Neutrophil (primary cell): ENCODE results near the gene URM1.

Experiments used
- H3K27ac ChIP-seq: fragments of 200-600 bp; sonication (generic); 2 replicates; pipeline ENCODE4 v1.5.1; 2016; ENCODE audit warnings: mild to moderate bottlenecking, moderate library complexity
- H3K27me3 ChIP-seq: fragments of 200-600 bp; sonication (generic); 2 replicates; pipeline ENCODE4 v1.6.0; 2016; ENCODE audit warnings: mild to moderate bottlenecking
- H3K36me3 ChIP-seq: fragments of 200-600 bp; sonication (generic); 2 replicates; pipeline ENCODE4 v1.5.1; 2017
- H3K4me1 ChIP-seq, 2 experiments: fragments of 200-600 bp in 1 of 2; sonication (generic) in 1 of 2; 1 replicate in 1 of 2; 2 replicates in 1 of 2; pipeline versions ENCODE4 v1.5.1 to v1.6.1; 2013 to 2016; ENCODE audit warnings: low read depth in 1 of 2, low read length in 1 of 2, mild to moderate bottlenecking in 1 of 2, moderate library complexity in 1 of 2; ENCODE audit not compliant: control insufficient read depth in 1 of 2, insufficient read depth in 1 of 2
- H3K4me3 ChIP-seq, 2 experiments: fragments of 200-600 bp in 1 of 2; sonication (generic) in 1 of 2; 1 replicate in 1 of 2; 2 replicates in 1 of 2; pipeline ENCODE4 v1.5.1; 2013 to 2016; ENCODE audit warnings: low read depth in 1 of 2, low read length in 1 of 2, mild to moderate bottlenecking in 1 of 2, moderate library complexity in 1 of 2
- H3K9me3 ChIP-seq: fragments of 200-600 bp; sonication (generic); 2 replicates; pipeline ENCODE4 v1.5.1; 2016
- TF ChIP-seq, protein P1 (sequence below): fragments of 200-600 bp; sonication (generic); IDR thresholded peaks from 2 replicates; pipeline ENCODE4 v1.5.1; 2016; ENCODE audit warnings: antibody characterized with exemption

Gene URM1

DNA sequence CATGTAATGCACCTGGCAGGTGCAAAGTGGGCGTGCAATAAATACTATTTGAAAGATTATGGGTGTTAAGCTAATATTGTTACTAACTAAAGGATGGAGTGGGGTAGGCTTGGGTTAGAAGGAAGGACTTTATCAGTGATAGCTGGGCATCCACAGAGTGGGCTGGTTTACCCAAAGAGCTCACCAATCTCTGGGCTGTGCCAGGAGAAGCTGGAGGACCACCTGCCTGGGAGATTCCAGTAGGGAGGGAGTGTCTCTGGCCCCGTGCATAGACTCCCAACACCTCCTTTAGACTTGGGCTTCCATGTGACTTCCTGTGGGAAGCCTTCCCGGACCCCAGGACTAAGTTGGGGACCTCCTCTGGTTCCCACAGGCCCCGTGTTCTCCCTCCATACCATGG lies 5.6 kb upstream of the URM1 start:
- Histone ChIP-seq H3K27me3 (peaks cover 11% of the 10 kb centered on the region), H3K27ac (no peak overlapping the region), H3K36me3 (no peaks in the 10 kb centered on the region), H3K4me1 (peaks cover 22 to 24% of the 10 kb centered on the region in 2 experiments), H3K9me3 (no peaks in the 10 kb centered on the region), H3K4me3 (no peak overlapping the region)
- TF ChIP-seq, protein P1, sequence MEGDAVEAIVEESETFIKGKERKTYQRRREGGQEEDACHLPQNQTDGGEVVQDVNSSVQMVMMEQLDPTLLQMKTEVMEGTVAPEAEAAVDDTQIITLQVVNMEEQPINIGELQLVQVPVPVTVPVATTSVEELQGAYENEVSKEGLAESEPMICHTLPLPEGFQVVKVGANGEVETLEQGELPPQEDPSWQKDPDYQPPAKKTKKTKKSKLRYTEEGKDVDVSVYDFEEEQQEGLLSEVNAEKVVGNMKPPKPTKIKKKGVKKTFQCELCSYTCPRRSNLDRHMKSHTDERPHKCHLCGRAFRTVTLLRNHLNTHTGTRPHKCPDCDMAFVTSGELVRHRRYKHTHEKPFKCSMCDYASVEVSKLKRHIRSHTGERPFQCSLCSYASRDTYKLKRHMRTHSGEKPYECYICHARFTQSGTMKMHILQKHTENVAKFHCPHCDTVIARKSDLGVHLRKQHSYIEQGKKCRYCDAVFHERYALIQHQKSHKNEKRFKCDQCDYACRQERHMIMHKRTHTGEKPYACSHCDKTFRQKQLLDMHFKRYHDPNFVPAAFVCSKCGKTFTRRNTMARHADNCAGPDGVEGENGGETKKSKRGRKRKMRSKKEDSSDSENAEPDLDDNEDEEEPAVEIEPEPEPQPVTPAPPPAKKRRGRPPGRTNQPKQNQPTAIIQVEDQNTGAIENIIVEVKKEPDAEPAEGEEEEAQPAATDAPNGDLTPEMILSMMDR = no peak

DNA sequence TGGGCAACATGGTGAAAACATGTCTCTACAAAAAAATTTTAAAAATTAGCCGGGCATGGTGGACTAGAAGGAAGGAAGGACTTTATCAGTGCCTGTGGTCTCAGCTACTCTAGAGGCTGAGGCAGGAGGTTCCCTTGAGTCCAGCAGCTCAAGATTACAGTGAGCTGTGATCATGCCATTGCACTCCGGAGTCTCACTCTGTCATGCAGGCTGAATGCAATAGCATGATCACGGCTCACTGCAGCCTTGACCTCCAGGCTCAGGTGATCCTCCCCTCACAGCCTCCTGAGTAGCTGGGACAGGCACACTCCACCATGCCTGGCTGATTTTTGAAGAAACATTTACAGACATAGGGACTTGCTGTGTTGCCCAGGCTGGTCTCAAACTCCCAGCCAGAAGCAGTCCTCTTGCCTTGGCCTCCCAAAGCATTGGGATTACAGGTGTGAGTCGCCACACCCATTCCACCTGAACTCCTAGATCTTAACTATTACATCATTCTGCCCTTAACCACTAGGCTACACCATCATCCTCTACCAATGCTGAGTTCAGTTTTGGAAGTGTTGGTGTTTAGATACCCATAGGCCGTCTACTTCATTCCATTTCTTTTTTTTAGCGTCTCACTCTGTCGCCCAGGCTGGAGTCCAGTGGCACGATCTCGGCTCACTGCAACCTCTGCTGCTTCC lies 2.0 kb upstream of the URM1 start:
- no peak overlapping the region for H3K27ac ChIP-seq
- TF ChIP-seq, protein P1 = no peak
- no peaks in the 10 kb centered on the region for H3K9me3 ChIP-seq
- no peaks in the 10 kb centered on the region for H3K36me3 ChIP-seq
- peaks cover 11% of the 10 kb centered on the region for H3K27me3 ChIP-seq
- H3K4me1 ChIP-seq = peaks cover 28 to 31% of the 10 kb centered on the region in 2 experiments
- H3K4me3 ChIP-seq = no peak overlapping the region

DNA sequence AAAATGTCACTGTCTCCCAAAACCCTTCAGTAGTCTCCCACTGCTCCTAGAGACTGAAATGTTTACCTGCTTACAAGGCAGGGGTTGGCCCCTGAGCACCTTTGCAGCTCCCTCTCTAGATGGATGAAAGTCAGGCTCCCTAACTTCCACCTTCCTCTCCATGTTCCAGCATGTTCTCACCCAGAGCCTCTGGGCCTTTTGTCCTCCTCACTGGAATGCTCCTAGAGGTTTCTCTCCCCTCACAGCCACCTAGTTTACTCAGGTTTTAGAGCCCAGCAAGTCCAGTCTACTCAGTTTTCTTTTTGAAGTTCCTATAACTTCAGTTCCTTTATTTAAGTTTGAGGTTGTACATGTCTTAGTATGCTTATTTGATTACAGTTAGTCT lies 815 bp upstream of the URM1 start:
- Histone ChIP-seq H3K27ac (peak overlapping the region; percentile 93), H3K36me3 (no peaks in the 10 kb centered on the region), H3K4me3 (peak overlapping the region; percentile 73 to 81), H3K27me3 (peaks cover 2% of the 10 kb centered on the region), H3K9me3 (no peaks in the 10 kb centered on the region), H3K4me1 (peaks cover 20 to 23% of the 10 kb centered on the region in 2 experiments)
- TF ChIP-seq, protein P1 = no peak

DNA sequence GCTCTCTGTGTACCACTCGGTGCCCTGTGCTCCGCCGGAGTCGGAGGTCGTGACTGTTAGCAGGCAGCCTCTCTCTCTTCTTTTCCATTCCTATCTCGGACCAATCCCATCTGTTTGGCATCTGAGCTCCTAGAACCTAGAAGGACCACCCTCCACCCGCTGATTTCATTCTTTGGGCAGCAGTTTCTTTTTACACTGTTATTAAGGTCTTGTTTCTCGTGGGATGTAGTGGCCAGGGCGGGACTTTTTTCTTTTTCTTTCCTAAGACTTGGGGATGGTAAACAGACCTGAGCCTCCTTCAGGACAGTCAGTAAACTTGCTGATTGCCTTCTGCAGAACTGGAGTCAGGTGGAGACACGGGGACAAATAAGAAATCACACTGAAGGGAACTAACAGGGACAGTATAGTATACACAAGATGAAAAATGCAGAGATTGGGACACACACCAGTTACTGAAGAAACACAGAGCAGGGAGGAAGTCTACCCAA lies 500 bp downstream of the URM1 start:
- TF ChIP-seq, protein P1 = no peak
- Histone ChIP-seq H3K4me3 (peak overlapping the region; percentile 73 to 81), H3K4me1 (peaks cover 20 to 21% of the 10 kb centered on the region in 2 experiments), H3K9me3 (no peaks in the 10 kb centered on the region), H3K36me3 (no peaks in the 10 kb centered on the region), H3K27me3 (no peaks in the 10 kb centered on the region), H3K27ac (peak overlapping the region; percentile 93)

DNA sequence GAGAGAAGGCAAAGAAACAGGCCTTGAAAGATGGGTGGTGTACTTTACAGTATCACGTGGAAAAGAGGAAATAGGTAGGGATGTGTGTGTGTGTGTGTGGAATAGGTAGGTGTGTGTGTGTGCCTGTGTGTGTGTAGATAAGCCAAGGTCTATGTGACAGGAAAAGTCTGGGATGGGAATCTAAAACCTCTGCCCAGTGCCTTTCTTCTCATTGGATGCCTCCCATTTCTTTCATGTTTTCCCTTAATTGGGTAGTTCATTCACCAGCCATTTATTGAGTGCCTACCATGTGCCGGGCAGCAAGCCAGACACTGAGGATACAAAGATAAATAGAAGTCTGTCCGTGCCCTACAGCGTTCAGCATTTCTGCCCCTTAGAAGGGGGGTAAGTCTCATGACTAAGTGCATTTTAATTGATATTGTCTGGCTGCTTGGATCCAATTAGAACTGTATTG lies 1.0 kb downstream of the URM1 start:
- TF ChIP-seq, protein P1 = no peak
- Histone ChIP-seq H3K27ac (peak overlapping the region; percentile 93), H3K36me3 (no peaks in the 10 kb centered on the region), H3K4me1 (peaks cover 20 to 21% of the 10 kb centered on the region in 2 experiments), H3K4me3 (peak overlapping the region; percentile 73 to 81), H3K27me3 (no peaks in the 10 kb centered on the region), H3K9me3 (no peaks in the 10 kb centered on the region)
